Stimulated activated CD4-positive, alpha-beta T cell treated with anti-CD3 and anti-CD28 coated beads, Interleukin-4, amount 100 ng/mL, for 1 hour (primary cell): Measurements from ENCODE around the gene CDCA5.
"Not testable (repeated sequence)": the region's sequence is repeated elsewhere in the genome, so short reads cannot be mapped to it uniquely, and the experiment has no call there.

Source experiments
- DNase-seq: peaks from one replicate; pipeline ENCODE4 v3.0.0-alpha.2; 2020

Gene CDCA5

GRCh38 chr11:65118891-65119669 lies 35.2 kb upstream of the CDCA5 start:
- not testable (repeated sequence) for DNase-seq

GRCh38 chr11:65118097-65118837 lies 34.4 kb upstream of the CDCA5 start:
- DNase-seq, result no peak

GRCh38 chr11:65117206-65118096 lies 33.6 kb upstream of the CDCA5 start, which contains the start of gene ZNHIT2:
Gene ZNHIT2, minus strand, starts transcription at chr11:65117701. Its CDS starts 48 bp downstream, at chr11:65117653.
- peak; percentile 100 for DNase-seq

- peak; percentile 63 for DNase-seq
Observed at GRCh38 chr11:65116370-65117205, 32.7 kb upstream of the CDCA5 start.

GRCh38 chr11:65115361-65116082 lies 31.7 kb upstream of the CDCA5 start:
- DNase-seq, result no peak

GRCh38 chr11:65114538-65115171 lies 30.8 kb upstream of the CDCA5 start:
- DNase-seq, result no peak

- no peak for DNase-seq
Observed at GRCh38 chr11:65113839-65114238, 30.0 kb upstream of the CDCA5 start.

GRCh38 chr11:65113361-65113756 lies 29.5 kb upstream of the CDCA5 start:
- DNase-seq, result no peak

- peak; percentile 79 for DNase-seq
Observed at GRCh38 chr11:65112546-65113360, 28.9 kb upstream of the CDCA5 start.

- peak; percentile 96 for DNase-seq
Observed at GRCh38 chr11:65111744-65112545, 28.1 kb upstream of the CDCA5 start, which contains the start of gene TM7SF2. Gene TM7SF2, plus strand, starts transcription at chr11:65111872. Its CDS starts 144 bp downstream, at chr11:65112016.

GRCh38 chr11:65111159-65111743 lies 27.4 kb upstream of the CDCA5 start:
- DNase-seq, result no peak

- peak; percentile 97 for DNase-seq
Observed at GRCh38 chr11:65110354-65110861, 26.6 kb upstream of the CDCA5 start.

GRCh38 chr11:65109231-65110198 lies 25.7 kb upstream of the CDCA5 start:
- no peak for DNase-seq

- DNase-seq, result no peak
Observed at GRCh38 chr11:65108469-65109123, 24.8 kb upstream of the CDCA5 start.

GRCh38 chr11:65107751-65108468 lies 24.1 kb upstream of the CDCA5 start:
- DNase-seq, result no peak

GRCh38 chr11:65107078-65107477 lies 23.2 kb upstream of the CDCA5 start:
- DNase-seq, result no peak
